Measurements from ENCODE around the gene CGNL1.

GRCh38 chr15:57330619-57331340, 45.5 kb upstream of the CGNL1 start:
- TF ChIP-seq POLR2A (IDR thresholded peaks at IDR 0.05) = no peak
- TF ChIP-seq CTCF (IDR thresholded peaks at IDR 0.05) = no peak
